Uterus (tissue), 2 donors: Measurements from ENCODE around the gene MPZL2.

Source experiments
- CTCF ChIP-seq, 4 experiments: fragments of 200-600 bp in 2 of 4; fragments of 450-650 bp in 2 of 4; sonication (generic) in 2 of 4; IDR thresholded peaks; one replicate each; pipeline ENCODE4 v1.5.1; 2016 to 2019; ENCODE audit warnings: antibody characterized with exemption in 4 of 4, mild to moderate bottlenecking in 2 of 4, moderate library complexity in 1 of 4
- POLR2A ChIP-seq, 2 donors: fragments of 450-650 bp; IDR thresholded peaks; one replicate each; pipeline ENCODE4 v1.6.1; 2016; ENCODE audit warnings: antibody characterized with exemption in 2 of 2, mild to moderate bottlenecking in 1 of 2, moderate library complexity in 1 of 2

- TF ChIP-seq CTCF (IDR thresholded peaks at IDR 0.05) (no peak), POLR2A (IDR thresholded peaks at IDR 0.05) (no peak)
Observed at GRCh38 chr11:118274186-118274585, 10.1 kb upstream of the MPZL2 start.
